Measurements from ENCODE around the gene USP3.

Gene USP3

DNA sequence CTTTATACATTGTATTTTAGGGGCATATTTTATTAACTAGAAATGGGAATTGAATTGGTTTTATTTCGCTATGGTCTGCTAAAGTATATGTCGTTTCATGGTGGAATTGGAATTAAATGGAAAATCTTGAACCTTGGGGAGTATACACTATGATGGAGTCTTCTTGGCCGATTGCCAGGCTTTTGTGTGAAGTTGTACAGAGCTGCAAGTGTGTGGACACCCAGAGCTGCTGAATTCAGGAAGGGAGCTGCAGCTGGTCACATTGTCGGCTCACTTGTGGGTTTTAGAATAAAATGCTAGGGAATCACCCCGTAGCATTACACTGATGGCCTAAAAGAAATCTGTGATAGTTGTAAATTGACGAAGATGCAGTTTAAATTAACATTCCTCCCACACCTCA lies 35.1 kb downstream of the USP3 start:
- TF ChIP-seq, protein P1, sequence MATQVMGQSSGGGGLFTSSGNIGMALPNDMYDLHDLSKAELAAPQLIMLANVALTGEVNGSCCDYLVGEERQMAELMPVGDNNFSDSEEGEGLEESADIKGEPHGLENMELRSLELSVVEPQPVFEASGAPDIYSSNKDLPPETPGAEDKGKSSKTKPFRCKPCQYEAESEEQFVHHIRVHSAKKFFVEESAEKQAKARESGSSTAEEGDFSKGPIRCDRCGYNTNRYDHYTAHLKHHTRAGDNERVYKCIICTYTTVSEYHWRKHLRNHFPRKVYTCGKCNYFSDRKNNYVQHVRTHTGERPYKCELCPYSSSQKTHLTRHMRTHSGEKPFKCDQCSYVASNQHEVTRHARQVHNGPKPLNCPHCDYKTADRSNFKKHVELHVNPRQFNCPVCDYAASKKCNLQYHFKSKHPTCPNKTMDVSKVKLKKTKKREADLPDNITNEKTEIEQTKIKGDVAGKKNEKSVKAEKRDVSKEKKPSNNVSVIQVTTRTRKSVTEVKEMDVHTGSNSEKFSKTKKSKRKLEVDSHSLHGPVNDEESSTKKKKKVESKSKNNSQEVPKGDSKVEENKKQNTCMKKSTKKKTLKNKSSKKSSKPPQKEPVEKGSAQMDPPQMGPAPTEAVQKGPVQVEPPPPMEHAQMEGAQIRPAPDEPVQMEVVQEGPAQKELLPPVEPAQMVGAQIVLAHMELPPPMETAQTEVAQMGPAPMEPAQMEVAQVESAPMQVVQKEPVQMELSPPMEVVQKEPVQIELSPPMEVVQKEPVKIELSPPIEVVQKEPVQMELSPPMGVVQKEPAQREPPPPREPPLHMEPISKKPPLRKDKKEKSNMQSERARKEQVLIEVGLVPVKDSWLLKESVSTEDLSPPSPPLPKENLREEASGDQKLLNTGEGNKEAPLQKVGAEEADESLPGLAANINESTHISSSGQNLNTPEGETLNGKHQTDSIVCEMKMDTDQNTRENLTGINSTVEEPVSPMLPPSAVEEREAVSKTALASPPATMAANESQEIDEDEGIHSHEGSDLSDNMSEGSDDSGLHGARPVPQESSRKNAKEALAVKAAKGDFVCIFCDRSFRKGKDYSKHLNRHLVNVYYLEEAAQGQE (IDR thresholded peaks at IDR 0.05; ENCODE audit: insufficient read depth in 1 of 2, low read depth in 2 of 2, low read length in 2 of 2): no peak
- no peak for TF ChIP-seq SIN3A (IDR thresholded peaks at IDR 0.05; ENCODE audit: borderline replicate concordance, insufficient read depth, low read length)
- no peak for TF ChIP-seq FOXP2 (optimal IDR thresholded peaks at IDR 0.05; ENCODE audit: borderline replicate concordance, extremely low read depth, extremely low read length, insufficient read depth)
- TF ChIP-seq POLR2AphosphoS5 (IDR thresholded peaks at IDR 0.05; ENCODE audit: low read depth, low read length): no peak
- TF ChIP-seq TAF1 (IDR thresholded peaks at IDR 0.05; ENCODE audit: borderline replicate concordance, insufficient read depth, low read length): no peak

DNA sequence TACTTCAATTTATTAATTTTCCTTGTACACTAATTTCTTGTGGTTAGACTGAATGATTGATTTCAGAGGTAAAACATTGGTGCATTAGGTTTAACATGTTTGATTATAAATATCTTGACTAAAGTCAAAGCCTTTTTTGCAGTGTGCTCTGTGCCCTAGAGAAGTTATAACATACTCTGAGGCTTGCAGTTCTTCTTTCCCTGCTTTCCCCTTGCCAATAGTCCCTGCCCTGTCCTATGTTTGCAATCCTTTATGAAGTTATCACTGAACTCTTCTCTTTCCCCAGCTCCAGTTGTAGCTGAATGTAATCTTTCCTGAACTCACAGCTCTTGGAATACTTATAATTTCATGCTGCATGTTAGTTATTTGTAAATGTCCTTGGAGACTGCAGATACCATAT lies 35.6 kb downstream of the USP3 start:
- TF ChIP-seq, protein P1 (IDR thresholded peaks at IDR 0.05; ENCODE audit: insufficient read depth in 1 of 2, low read depth in 2 of 2, low read length in 2 of 2): no peak
- TF ChIP-seq POLR2AphosphoS5 (IDR thresholded peaks at IDR 0.05; ENCODE audit: low read depth, low read length) (no peak), TAF1 (IDR thresholded peaks at IDR 0.05; ENCODE audit: borderline replicate concordance, insufficient read depth, low read length) (no peak), SIN3A (IDR thresholded peaks at IDR 0.05; ENCODE audit: borderline replicate concordance, insufficient read depth, low read length) (no peak), FOXP2 (optimal IDR thresholded peaks at IDR 0.05; ENCODE audit: borderline replicate concordance, extremely low read depth, extremely low read length, insufficient read depth) (no peak)

DNA sequence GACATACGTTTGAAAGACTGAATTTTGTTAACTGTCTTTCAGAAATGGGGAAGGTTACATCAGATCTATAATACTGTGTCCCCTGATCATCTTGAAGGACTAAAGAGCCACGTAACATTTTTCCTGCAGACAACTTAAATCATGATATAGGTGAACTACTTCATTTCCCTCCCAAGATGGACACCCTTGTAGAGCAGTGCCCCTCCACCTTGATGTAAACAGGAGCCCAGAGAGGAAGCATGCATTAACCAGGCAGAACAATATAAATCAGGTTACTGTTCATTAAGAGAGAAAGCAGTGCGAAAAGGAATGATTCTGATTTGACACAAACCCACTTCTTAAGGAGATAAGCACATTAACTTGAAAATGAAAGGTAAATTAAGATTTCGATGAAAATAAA lies 36.1 kb downstream of the USP3 start:
- TF ChIP-seq TAF1 (IDR thresholded peaks at IDR 0.05; ENCODE audit: borderline replicate concordance, insufficient read depth, low read length) (no peak), POLR2AphosphoS5 (IDR thresholded peaks at IDR 0.05; ENCODE audit: low read depth, low read length) (no peak), FOXP2 (optimal IDR thresholded peaks at IDR 0.05; ENCODE audit: borderline replicate concordance, extremely low read depth, extremely low read length, insufficient read depth) (no peak), SIN3A (IDR thresholded peaks at IDR 0.05; ENCODE audit: borderline replicate concordance, insufficient read depth, low read length) (no peak)
- TF ChIP-seq, protein P1 (IDR thresholded peaks at IDR 0.05; ENCODE audit: insufficient read depth in 1 of 2, low read depth in 2 of 2, low read length in 2 of 2): no peak

DNA sequence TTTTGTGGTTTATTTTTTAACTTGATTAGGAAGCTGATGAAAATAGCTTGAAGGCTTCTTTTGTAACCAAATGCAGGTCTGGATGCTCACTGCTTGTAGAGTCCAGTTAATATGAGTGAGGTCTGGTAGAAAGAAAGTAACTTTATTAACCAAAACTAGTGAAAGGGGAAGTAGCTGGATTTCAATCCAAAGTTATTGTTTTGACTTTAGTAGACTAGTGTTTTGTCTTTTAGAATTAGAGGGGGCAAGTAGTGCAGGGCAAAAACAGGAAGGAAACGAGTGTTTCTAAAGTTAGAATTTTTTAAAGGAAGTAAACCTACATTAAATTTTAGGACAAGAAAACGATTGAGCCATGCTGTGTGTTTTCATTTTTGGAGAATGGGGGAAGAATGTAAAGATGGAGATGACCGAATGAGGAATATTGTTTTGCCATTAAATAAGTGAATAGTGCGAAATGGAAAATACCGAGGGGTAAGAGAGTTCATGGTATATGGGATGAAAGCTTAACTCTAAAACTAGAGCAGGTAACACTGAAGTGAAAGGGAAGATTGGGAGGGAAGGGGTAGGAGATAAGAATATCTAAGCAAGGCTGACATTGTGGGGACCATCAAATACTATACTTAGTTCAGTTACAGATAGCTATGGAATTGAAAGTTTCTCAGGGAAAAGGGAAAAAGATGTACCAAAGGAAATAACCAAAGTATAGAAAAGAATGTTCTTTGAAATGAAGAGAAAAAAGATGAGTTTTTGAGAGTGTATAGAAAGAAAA lies 40.0 kb downstream of the USP3 start:
- TF ChIP-seq SIN3A (IDR thresholded peaks at IDR 0.05; ENCODE audit: borderline replicate concordance, insufficient read depth, low read length) (no peak), FOXP2 (optimal IDR thresholded peaks at IDR 0.05; ENCODE audit: borderline replicate concordance, extremely low read depth, extremely low read length, insufficient read depth) (no peak), POLR2AphosphoS5 (IDR thresholded peaks at IDR 0.05; ENCODE audit: low read depth, low read length) (no peak), TAF1 (IDR thresholded peaks at IDR 0.05; ENCODE audit: borderline replicate concordance, insufficient read depth, low read length) (no peak)
- TF ChIP-seq, protein P1 (IDR thresholded peaks at IDR 0.05; ENCODE audit: insufficient read depth in 1 of 2, low read depth in 2 of 2, low read length in 2 of 2): no peak

Measured in PFSK-1 (cell line).